ENCODE results near the gene CACNA2D3.

The CACNA2D3 gene

GRCh38 chr3:54999159-54999558 lies 876.8 kb downstream of the CACNA2D3 start:
- TF ChIP-seq, protein P1, sequence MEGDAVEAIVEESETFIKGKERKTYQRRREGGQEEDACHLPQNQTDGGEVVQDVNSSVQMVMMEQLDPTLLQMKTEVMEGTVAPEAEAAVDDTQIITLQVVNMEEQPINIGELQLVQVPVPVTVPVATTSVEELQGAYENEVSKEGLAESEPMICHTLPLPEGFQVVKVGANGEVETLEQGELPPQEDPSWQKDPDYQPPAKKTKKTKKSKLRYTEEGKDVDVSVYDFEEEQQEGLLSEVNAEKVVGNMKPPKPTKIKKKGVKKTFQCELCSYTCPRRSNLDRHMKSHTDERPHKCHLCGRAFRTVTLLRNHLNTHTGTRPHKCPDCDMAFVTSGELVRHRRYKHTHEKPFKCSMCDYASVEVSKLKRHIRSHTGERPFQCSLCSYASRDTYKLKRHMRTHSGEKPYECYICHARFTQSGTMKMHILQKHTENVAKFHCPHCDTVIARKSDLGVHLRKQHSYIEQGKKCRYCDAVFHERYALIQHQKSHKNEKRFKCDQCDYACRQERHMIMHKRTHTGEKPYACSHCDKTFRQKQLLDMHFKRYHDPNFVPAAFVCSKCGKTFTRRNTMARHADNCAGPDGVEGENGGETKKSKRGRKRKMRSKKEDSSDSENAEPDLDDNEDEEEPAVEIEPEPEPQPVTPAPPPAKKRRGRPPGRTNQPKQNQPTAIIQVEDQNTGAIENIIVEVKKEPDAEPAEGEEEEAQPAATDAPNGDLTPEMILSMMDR (IDR thresholded peaks at IDR 0.05): peak; percentile 16; the same call in 1 of the 2 replicates

GRCh38 chr3:54999811-55000210 lies 877.5 kb downstream of the CACNA2D3 start:
- TF ChIP-seq, protein P1 (IDR thresholded peaks at IDR 0.05): no peak

DNA sequence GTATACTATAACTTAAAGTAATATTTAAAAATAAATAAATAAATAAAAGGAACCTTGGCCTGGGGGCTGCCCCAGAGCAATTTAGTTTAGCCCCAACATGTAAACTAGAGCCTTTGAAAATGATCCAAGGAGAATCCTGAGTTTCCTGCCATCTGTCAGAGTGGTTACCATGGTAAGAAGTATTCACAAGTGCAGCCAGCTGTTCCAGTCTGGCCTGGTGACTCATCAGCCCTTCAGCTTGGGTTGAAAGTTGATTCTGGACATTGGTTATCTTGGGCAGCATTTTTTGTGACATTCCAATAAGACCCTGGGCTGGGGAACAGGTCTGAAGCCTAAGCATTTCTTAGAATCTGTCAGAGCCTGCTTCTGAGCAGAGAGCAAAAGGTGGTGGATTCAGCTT lies 878.2 kb downstream of the CACNA2D3 start:
- TF ChIP-seq, protein P1 (IDR thresholded peaks at IDR 0.05): no peak

- TF ChIP-seq, protein P1 (IDR thresholded peaks at IDR 0.05): no peak
Observed at GRCh38 chr3:55000953-55001352, 878.6 kb downstream of the CACNA2D3 start.

DNA sequence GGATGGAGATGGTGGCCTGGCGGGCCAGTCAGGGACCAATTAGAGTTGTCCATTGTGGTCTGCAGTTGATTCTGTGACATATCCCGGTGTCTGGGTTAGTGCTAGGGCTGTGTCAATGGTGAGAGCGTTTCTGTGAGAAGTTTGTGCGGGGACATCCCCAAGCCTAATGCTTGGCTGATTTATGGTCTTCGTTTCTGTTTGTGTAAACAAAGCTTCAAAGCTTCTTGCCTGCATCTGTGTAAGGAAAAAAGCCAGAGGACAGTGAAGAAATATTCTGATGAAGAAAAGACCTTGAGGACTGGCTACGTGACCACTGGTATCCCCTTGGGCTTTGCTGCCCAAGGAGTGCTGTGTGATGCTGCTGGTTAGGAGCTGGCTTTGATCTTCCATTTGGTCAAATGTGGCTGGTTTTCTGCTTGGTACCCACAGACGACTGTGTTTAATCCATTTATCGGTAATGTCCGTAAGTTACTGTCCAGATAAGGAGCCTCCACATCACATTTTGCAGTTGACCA lies 880.1 kb downstream of the CACNA2D3 start:
- TF ChIP-seq, protein P1 (IDR thresholded peaks at IDR 0.05): no peak

GRCh38 chr3:55006244-55006676 lies 883.9 kb downstream of the CACNA2D3 start:
- TF ChIP-seq, protein P1 (IDR thresholded peaks at IDR 0.05): no peak

- TF ChIP-seq, protein P1 (IDR thresholded peaks at IDR 0.05): no peak
Observed at GRCh38 chr3:55007971-55008370, 885.6 kb downstream of the CACNA2D3 start.

DNA sequence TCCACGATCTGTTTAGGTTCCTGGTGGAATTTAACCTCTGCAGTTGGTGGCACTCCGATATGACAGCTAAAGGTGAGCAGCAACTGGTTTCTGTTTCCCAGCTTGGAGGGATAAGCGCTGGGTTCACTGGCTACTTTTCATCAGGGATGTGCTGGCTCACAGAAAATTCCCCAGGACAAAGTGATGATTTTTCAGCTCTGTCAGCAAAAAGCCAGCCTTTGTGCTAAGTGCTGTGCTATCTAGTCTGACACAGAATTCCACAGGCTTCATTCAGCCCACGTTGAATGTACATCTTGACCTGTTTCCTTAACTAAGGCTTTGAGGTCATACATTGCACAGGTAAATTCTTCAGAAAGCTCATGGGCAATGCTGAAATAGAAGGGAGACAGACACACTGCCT lies 887.0 kb downstream of the CACNA2D3 start:
- TF ChIP-seq, protein P1 (IDR thresholded peaks at IDR 0.05): no peak

Measured in LNCAP (cell line).